Fibroblast of villous mesenchyme (primary cell): ENCODE measurements around the gene NLGN1. TPM values are rescaled to one million over a fixed set of nuclear protein-coding genes. Genes with fewer than 3 reads are reported as not detected.
"Not testable (repeated sequence)": the region's sequence is repeated elsewhere in the genome, so short reads cannot be mapped to it uniquely, and the experiment has no call there.

Experiments
- DNase-seq: peaks from one replicate; pipeline ENCODE4 v3.0.0-alpha.2; 2010; ENCODE audit warnings: low read depth
- H3K4me3 ChIP-seq: 2 replicates; pipeline ENCODE4 v1.5.1; 2011; ENCODE audit warnings: low read depth, mild to moderate bottlenecking, low read length
- CTCF ChIP-seq: IDR thresholded peaks from 2 replicates; pipeline ENCODE4 v1.5.1; 2012; ENCODE audit warnings: low read depth, mild to moderate bottlenecking, low read length; ENCODE audit not compliant: insufficient read depth
- total RNA-seq: library from RNA; depleted of rRNA; stranded (reverse); fragments of >200 nt; gene quantifications from 2 replicates; pipeline ENCODE4 v1.2.3, GENCODE V29; 2012

Gene NLGN1
- total RNA-seq, 1 donor: 18.1 TPM

GRCh38 chr3:173429076-173429475, 31.5 kb downstream of the NLGN1 start:
- H3K4me3 ChIP-seq: no peak overlapping the region
- DNase-seq: no peak
- TF ChIP-seq CTCF: no peak

GRCh38 chr3:173429527-173429926, 32.0 kb downstream of the NLGN1 start:
- H3K4me3 ChIP-seq: no peak overlapping the region
- DNase-seq: no peak
- TF ChIP-seq CTCF: no peak

GRCh38 chr3:173430576-173430975, 33.0 kb downstream of the NLGN1 start:
- no peak for DNase-seq
- no peak for TF ChIP-seq CTCF
- H3K4me3 ChIP-seq: no peak overlapping the region

GRCh38 chr3:173439004-173439403, 41.5 kb downstream of the NLGN1 start:
- no peak for TF ChIP-seq CTCF
- no peak for DNase-seq
- H3K4me3 ChIP-seq: no peak overlapping the region

GRCh38 chr3:173440514-173440913, 43.0 kb downstream of the NLGN1 start:
- DNase-seq: no peak
- H3K4me3 ChIP-seq: no peak overlapping the region
- no peak for TF ChIP-seq CTCF

GRCh38 chr3:173451561-173451960, 54.0 kb downstream of the NLGN1 start:
- H3K4me3 ChIP-seq, DNase-seq: not testable (repeated sequence)

GRCh38 chr3:173463250-173463649, 65.7 kb downstream of the NLGN1 start:
- TF ChIP-seq CTCF: no peak
- H3K4me3 ChIP-seq: no peak overlapping the region
- DNase-seq: no peak
